Measurements from ENCODE around the gene DCST1. TPM values are rescaled to one million over a fixed set of nuclear protein-coding genes. Genes with fewer than 3 reads are reported as not detected.
"Not testable (repeated sequence)": the region's sequence is repeated elsewhere in the genome, so short reads cannot be mapped to it uniquely, and the experiment has no call there.

DCST1 gene, protein sequence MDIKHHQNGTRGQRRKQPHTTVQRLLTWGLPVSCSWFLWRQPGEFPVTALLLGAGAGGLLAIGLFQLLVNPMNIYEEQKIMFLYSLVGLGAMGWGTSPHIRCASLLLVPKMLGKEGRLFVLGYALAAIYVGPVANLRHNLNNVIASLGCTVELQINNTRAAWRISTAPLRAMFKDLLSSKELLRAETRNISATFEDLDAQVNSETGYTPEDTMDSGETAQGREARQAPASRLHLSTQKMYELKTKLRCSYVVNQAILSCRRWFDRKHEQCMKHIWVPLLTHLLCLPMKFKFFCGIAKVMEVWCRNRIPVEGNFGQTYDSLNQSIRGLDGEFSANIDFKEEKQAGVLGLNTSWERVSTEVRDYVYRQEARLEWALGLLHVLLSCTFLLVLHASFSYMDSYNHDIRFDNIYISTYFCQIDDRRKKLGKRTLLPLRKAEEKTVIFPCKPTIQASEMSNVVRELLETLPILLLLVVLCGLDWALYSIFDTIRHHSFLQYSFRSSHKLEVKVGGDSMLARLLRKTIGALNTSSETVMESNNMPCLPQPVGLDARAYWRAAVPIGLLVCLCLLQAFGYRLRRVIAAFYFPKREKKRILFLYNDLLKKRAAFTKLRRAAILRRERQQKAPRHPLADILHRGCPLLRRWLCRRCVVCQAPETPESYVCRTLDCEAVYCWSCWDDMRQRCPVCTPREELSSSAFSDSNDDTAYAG
- total RNA-seq, result under 1 TPM in 1 of 2 donors, not detected in 1; 0.34 TPM

- ATAC-seq, result no peak
- DNase-seq (ENCODE audit: low spot score in 2 of 2), result no peak
Observed at GRCh38 chr1:155033524-155033923, at the start of gene DCST1, which contains the start of gene DCST2. DCST1 (plus strand) TSS chr1:155033824; CDS start chr1:155034037, 213 bp downstream. DCST2 (minus strand) TSS chr1:155033781; CDS start chr1:155033701, 80 bp downstream.

GRCh38 chr1:154986736-154987135 lies 46.9 kb upstream of the DCST1 start:
- DNase-seq (ENCODE audit: low spot score in 2 of 2); ATAC-seq; H3K9me3 Mint-ChIP-seq: not testable (repeated sequence)
- Mint-ChIP-seq H3K36me3 (peaks cover 0 to 18% of the 10 kb centered on the region in 2 donors), H3K27ac (peak overlapping the region in 1 of 2 donors; percentile 79)

More at GRCh38 chr1:155033524-155033923, at the start of gene DCST1, which contains the start of gene DCST2:
- Mint-ChIP-seq H3K9me3 (no peaks in the 10 kb centered on the region), H3K36me3 (no peaks in the 10 kb centered on the region), H3K27ac (no peak within 1 kb of the TSS)

DNA sequence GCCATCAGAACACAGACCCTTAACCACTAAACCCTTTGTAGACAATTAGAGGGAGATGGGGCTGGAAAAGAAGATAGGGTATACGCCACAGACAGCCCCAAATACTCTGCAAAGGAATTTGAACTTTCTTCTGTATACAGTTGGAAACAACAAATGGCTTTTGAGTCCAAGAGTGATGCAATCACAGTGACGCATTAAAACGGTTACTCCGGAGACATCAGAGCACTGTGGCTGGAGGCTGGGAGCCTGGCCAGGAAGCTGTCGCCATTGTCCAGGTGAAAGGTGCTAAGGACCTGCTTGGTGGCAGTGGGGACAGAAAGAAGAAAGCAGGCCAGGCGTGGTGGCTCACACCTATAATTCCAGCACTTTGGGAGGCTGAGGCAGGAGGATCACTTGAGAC lies 46.3 kb upstream of the DCST1 start:
- DNase-seq (ENCODE audit: low spot score in 2 of 2) (no peak), ATAC-seq (no peak)
- Mint-ChIP-seq H3K36me3 (peaks cover 0 to 18% of the 10 kb centered on the region in 2 donors), H3K27ac (no peak overlapping the region), H3K9me3 (no peaks in the 10 kb centered on the region)

- H3K27ac Mint-ChIP-seq, result no peak overlapping the region
- DNase-seq (ENCODE audit: low spot score in 2 of 2), result no peak
- peaks cover 0 to 18% of the 10 kb centered on the region in 2 donors for H3K36me3 Mint-ChIP-seq
- ATAC-seq, result no peak
- H3K9me3 Mint-ChIP-seq, result no peaks in the 10 kb centered on the region
Observed at GRCh38 chr1:154988058-154988954, 45.3 kb upstream of the DCST1 start.

DNA sequence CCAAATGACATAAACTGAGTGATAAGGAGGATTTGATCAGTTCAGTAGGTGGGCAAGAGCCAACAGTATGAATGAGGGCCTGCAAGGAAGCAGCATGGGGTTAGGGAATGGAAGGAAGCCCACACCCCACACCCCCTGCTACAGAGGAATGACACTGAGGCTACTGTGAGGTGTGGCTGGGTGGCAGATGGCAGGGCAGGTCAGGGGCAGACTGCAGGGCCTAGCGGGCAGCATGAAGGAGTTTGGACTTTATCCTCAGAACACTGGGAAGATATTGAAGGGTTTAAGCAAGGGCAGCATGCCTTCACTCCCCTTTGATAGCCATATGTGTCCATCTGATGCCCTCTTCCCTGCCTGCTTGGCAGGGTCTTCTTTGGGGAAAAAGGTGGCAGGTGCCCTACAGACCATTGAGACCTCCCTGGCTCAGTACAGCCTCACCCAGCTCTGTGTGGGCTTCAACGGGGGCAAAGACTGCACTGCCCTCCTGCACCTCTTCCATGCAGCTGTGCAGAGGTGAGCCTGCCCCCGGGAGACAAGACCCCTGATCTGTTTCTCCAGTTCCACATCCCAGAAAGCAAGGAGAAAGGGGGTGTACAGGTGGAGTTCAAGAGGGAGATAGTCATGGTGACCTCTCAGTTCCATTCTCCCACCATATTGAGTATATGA lies 44.3 kb upstream of the DCST1 start:
- Mint-ChIP-seq H3K9me3 (no peaks in the 10 kb centered on the region), H3K27ac (no peak overlapping the region), H3K36me3 (peaks cover 0 to 13% of the 10 kb centered on the region in 2 donors)
- no peak for ATAC-seq
- DNase-seq (ENCODE audit: low spot score in 2 of 2), result no peak

DNA sequence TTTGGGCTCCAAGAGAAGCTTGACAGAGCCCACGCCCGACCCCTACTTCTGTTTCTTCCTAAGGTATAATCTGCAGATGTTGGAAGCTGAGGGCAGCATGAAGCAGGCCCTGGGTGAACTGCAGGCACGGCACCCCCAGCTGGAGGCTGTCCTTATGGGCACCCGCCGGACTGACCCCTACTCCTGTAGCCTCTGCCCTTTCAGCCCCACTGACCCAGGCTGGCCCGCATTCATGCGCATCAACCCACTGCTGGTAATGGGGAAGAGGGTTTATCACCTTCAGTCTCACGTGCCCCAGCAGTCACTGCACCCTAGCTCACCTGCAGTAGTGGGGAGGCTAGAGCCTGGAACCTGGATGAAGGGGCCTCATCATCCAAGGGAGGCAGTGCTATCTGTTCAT lies 43.3 kb upstream of the DCST1 start:
- Mint-ChIP-seq H3K27ac (no peak overlapping the region), H3K9me3 (no peaks in the 10 kb centered on the region), H3K36me3 (peaks cover 0 to 13% of the 10 kb centered on the region in 2 donors)
- DNase-seq (ENCODE audit: low spot score in 2 of 2), result no peak
- ATAC-seq, result no peak

DNA sequence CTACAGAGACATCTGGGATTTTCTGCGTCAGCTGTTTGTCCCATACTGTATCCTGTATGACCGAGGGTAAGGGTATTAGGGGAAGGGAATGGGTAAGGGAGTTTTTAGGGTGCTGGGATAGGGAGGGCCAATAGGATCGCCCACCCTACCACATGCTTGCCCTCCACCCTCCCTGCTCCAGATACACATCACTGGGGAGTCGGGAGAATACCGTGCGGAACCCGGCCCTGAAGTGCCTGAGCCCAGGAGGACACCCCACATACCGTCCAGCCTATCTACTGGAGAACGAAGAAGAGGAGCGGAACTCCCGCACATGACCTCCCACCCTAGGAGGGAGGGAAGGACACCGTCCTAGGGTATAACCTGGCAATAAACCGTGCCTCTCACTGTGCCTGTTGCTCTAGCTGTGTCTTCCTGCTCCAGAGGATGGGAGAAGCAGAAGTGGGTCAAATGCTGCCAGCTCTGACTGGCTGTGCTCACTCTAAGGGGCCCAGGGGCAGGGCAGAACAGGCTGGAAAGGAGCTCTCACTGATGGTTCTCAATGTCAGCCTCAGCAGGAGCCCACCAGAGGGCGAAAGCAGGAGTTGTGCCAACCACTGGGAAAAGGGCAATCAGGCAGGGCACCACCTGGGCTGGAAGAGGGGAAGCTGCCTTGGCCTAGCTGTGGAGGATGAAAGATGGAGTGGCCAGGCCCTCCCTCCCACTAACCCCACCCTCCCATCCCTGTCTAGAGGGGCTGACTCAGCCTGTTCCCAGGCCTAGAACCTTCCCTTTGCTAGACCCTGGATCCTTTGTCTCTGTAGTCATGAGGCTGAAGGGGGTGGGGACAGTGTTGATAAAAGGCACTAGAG lies 40.7 kb upstream of the DCST1 start:
- DNase-seq (ENCODE audit: low spot score in 2 of 2) (no peak), ATAC-seq (peak; percentile 8 to 20)
- Mint-ChIP-seq H3K27ac (peak overlapping the region in 1 of 2 donors; percentile 34), H3K9me3 (no peaks in the 10 kb centered on the region), H3K36me3 (peaks cover 0 to 12% of the 10 kb centered on the region in 2 donors)

GRCh38 chr1:154993572-154994268 lies 39.9 kb upstream of the DCST1 start, which contains the start of gene LENEP:
LENEP (plus strand) TSS chr1:154993586; CDS start chr1:154993608, 22 bp downstream.
- no peak for ATAC-seq
- Mint-ChIP-seq H3K36me3 (peaks cover 0 to 4% of the 10 kb centered on the region in 2 donors), H3K27ac (peak within 1 kb of the TSS; percentile 34 to 81), H3K9me3 (no peaks in the 10 kb centered on the region)
- DNase-seq (ENCODE audit: low spot score in 2 of 2), result no peak

GRCh38 chr1:154994269-154994587 lies 39.4 kb upstream of the DCST1 start:
- no peak for ATAC-seq
- Mint-ChIP-seq H3K9me3 (no peaks in the 10 kb centered on the region), H3K27ac (peak overlapping the region in 1 of 2 donors; percentile 34), H3K36me3 (no peaks in the 10 kb centered on the region)
- DNase-seq (ENCODE audit: low spot score in 2 of 2), result no peak

DNA sequence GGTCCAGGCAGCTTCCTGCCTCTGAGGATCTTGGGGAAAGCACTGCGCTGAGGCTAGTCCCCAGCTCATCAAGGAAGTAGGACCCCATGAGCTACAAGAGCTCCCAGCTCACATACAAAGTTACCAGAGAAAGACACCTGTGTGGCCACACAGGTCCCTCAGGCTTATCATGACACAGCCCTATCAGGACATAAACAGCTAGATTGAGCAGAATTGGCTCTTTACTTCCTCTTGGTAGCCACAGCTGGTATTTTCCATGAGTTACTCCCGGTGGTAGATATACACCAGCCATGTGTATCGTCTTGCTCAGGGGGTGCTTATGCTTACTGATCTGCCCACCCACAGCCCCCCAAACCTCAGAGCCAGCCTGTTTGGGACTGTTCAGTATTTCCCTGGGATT lies 39.0 kb upstream of the DCST1 start:
- H3K9me3 Mint-ChIP-seq, result no peaks in the 10 kb centered on the region
- DNase-seq (ENCODE audit: low spot score in 2 of 2) (no peak), ATAC-seq (no peak)
- peak overlapping the region in 1 of 2 donors; percentile 34 for H3K27ac Mint-ChIP-seq
- H3K36me3 Mint-ChIP-seq, result no peaks in the 10 kb centered on the region

DNA sequence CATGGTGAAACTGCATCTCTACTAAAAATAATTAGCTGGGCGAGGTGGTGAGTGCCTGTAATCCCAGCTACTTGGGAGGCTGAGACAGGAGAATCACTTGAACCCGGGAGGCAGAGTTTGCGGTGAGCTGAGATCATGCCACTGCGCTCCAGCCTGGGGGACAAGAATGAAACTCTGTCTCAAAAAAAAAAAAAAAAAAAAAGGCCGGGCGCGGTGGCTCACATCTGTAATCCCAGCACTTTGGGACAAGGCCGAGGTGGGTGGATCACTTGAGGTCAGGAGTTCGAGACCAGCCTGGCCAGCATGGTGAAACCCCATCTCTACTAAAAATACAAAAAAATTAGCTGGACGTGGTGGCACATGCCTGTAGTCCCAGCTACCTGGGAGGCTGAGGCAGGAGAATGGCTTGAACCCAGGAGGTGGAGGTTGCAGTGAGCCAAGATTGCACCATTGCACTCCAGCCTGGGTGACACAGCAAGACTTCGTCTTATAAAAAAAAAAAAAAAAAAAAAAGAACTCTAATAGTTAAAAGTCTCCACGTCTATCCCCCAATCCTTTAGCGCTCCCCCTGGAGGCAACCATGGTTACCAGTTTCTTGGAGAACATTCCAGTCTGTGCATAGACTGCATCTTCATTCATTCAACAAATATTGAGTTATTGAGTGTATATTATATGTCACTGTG lies 38.2 kb upstream of the DCST1 start:
- ATAC-seq; H3K36me3 Mint-ChIP-seq; DNase-seq (ENCODE audit: low spot score in 2 of 2); H3K9me3 Mint-ChIP-seq: not testable (repeated sequence)
- H3K27ac Mint-ChIP-seq, result peak overlapping the region in 1 of 2 donors; percentile 34

DNA sequence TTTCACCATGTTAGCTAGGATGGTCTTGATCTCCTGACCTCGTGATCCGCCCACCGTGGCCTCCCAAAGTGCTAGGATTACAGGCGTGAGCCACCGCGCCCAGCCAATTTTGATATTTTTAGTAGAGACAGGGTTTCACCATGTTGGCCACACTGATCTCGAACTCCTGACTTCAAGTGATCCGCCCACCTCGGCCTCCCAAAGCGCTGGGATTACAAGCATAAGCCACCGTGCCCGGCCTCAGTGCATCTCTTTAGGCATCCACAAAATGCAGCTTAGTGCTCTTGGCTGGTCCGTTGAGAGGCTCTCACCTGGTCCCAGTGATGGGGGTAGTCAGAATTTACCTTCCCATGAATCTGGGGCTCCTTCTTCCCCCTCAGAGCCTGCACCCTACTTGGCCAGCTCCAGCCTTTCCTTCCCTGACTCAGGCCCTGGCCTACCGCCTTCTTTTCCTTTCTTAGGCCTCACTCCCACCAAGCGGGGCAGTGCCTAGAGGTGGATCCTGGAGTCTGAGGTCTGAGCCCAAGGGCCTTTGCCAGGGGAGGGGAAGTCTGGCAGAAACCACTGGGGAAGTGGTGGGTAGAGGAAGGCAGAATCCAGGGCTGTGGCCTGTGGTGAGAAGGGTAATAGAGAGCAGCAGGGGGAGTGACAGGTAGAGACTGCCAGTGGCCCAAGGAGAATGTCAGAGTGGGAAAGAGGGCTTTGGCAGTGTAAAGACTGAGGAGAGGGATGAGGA lies 36.5 kb upstream of the DCST1 start:
- Mint-ChIP-seq H3K9me3 (no peaks in the 10 kb centered on the region), H3K36me3 (no peaks in the 10 kb centered on the region), H3K27ac (peak overlapping the region; percentile 46 to 58)
- no peak for ATAC-seq
- DNase-seq (ENCODE audit: low spot score in 2 of 2), result no peak

GRCh38 chr1:154998201-154998780 lies 35.3 kb upstream of the DCST1 start:
- no peak for ATAC-seq
- peaks cover 6% of the 10 kb centered on the region in 2 donors for H3K36me3 Mint-ChIP-seq
- H3K9me3 Mint-ChIP-seq, result no peaks in the 10 kb centered on the region
- H3K27ac Mint-ChIP-seq, result peak overlapping the region in 1 of 2 donors; percentile 79
- no peak for DNase-seq (ENCODE audit: low spot score in 2 of 2)

Data from activated naive CD4-positive, alpha-beta T cell treated with anti-CD3 and anti-CD28 coated beads, Interleukin-2, amount 50 U/mL, for 72 hours (primary cell).